GM19193 (cell line): ENCODE results near the gene MMP12.

ENCODE experiments used
- POLR2A ChIP-seq: IDR thresholded peaks from 4 replicates; pipeline ENCODE4 v1.6.1; 2011; ENCODE audit not compliant: insufficient read depth, insufficient read length; ENCODE audit errors: extremely low read depth

The MMP12 gene

DNA sequence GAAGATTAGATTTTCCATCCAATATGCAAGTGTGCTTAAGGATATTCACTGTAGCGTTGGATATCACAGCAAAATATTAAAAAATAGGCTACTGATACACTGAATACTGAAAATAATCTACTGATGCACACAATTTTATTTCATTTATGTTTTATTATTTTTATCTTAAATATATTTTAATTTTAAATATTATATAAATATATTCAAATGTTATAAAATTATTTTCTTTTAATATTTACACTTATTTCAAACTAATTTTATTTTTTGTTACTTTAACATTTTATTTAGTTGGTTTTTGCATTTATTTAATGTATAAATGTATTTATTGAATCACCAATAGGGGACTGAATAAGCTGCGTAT is 43.7 kb downstream of the MMP12 start:
- TF ChIP-seq POLR2A, result no peak

DNA sequence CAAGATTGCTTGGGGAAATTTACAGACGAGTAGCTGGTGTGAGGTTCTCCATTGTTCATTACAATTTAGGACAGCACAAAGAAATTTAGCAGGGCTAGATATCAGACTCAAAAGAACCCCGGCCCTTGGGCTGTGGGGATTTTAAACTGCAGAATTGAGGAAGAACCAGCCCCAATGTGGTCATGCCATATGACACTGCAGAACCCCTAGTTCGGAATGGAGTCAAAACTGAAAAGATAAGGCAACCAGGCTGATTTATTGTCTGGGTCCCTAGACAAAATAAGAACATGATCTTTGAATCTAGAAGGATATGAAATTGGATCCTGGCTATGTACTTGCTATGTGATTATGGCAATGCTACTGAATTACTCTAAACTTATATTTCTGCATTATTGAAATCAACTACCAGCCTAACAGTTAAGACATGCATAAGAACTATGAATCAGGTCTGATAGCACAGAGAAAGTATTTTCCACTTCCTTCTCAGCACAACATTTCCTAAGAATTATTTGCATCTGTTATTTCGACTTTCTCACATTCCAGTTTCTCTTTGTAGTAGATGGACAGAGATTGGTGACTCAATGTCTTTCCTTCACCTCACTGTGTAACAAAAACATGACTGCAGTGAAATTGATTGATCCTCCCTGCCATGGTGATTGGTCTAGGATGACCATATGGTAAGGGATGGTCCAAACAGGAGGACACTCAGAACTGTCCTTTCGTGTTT is 44.6 kb downstream of the MMP12 start:
- TF ChIP-seq POLR2A, result no peak

DNA sequence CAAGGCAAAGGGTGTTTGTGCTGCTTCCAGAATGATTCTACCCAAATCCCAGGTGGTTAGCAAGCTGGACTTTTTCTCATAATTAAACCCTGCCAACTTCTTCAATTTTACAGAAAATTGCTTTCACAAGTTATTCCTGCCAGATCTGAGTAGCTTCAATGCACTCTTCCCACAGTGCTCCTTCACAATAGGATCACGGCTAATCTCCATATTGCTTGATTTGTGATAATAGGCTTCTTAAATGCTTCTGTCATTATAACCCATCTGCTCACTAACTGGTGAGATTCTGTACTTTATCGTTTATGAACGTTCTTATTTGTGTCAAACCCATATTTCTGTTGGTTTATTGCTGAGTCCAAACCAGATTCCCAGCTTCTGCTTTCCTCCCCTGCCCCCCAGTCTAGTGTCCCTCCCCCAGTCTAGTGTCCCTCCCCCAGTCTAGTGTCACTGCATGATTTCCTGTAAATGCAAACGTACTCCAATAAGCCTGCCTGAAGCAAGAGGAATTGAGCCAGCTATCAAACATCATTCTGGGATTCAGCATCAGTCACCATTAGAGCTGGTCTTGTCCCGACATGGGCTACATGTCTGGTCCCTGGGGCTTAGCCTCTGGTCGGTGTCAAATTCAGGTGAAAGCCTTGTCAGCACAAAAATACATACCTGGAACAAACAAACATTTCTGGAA is 45.3 kb downstream of the MMP12 start:
- no peak for TF ChIP-seq POLR2A

DNA sequence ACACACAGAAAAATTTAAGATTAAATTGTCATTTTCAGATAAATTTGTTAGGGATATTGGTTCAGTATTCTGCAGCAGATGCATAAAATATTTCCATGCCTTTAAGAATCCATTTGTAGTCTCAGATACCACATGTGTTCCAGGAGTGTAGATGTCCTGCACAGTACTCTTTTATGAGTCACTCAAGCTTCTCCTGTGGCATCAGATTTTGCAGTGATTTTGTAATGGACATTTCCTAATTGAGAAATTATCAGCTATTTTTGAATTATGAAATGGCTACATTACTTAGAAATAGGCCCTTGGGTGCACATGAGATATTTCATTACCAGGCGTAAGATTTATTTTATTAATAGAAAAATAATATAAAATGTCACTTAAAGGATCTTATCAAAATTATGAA is 50.2 kb downstream of the MMP12 start:
- TF ChIP-seq POLR2A, result no peak

DNA sequence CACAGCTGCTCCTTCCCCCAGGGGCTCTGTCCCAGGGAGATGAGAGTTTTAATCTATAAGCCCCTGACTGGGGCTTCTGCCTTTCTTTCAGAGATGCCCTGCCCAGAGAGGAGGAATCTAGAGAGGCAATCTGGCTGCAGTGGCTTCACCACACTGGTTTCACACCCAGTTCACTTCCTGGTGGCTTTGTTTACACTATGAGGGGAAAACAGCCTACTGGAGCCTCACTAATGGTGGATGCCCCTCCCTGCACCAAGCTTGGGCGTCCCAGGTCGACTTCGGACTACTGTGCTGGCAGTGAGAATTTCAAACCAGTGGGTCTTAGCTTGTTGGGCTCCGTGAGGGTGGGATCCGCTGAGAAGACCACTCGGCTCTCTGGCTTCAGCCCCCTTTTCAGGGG is 55.3 kb downstream of the MMP12 start:
- no peak for TF ChIP-seq POLR2A

DNA sequence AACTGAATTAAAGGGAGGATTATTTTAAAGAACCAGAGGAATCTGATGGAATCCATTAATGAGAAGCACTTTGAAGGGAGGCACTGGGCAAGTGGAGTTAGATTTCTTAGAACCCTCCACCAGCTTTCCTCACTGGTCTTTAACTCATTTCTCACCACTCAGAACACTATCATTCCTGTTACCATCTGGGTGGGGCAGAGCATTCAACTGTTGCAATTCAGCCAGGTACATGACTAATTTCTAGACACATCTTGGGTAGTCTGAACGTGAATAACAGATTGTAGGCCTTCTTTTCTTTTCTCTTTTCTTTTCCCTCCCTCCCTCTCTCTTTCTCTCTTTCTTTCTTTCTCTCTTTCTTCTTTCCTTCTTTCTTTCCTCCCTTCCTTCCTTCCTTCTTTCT is 61.3 kb downstream of the MMP12 start:
- TF ChIP-seq POLR2A, result no peak
